ENCODE measurements around the gene SMARCA4.
"Not testable (repeated sequence)": the region's sequence is repeated elsewhere in the genome, so short reads cannot be mapped to it uniquely, and the experiment has no call there.

SMARCA4 gene

GRCh38 chr19:11101057-11101456 is 140.2 kb downstream of the SMARCA4 start:
- DNase-seq (ENCODE audit: insufficient read length) = no peak
- FAIRE-seq = no peak
- TF ChIP-seq POLR2AphosphoS5 (IDR thresholded peaks at IDR 0.05; ENCODE audit: low read depth, low read length) (no peak), POLR2A (IDR thresholded peaks at IDR 0.05; ENCODE audit: low read depth, low read length) (no peak)

- FAIRE-seq (no peak), DNase-seq (ENCODE audit: insufficient read length) (no peak)
- TF ChIP-seq POLR2A (IDR thresholded peaks at IDR 0.05; ENCODE audit: low read depth, low read length) (no peak), POLR2AphosphoS5 (IDR thresholded peaks at IDR 0.05; ENCODE audit: low read depth, low read length) (no peak), TAF1 (IDR thresholded peaks at IDR 0.05; ENCODE audit: borderline replicate concordance, low read depth, low read length) (no peak)
Observed at GRCh38 chr19:11102944-11103343, 142.1 kb downstream of the SMARCA4 start.

GRCh38 chr19:11103667-11104066 is 142.8 kb downstream of the SMARCA4 start:
- DNase-seq (ENCODE audit: insufficient read length); FAIRE-seq: not testable (repeated sequence)

- TF ChIP-seq POLR2A (IDR thresholded peaks at IDR 0.05; ENCODE audit: low read depth, low read length) (0 out of 2 replicates have a peak, but pooled peaks have one; percentile 16), POLR2AphosphoS5 (IDR thresholded peaks at IDR 0.05; ENCODE audit: low read depth, low read length) (no peak)
- DNase-seq (ENCODE audit: insufficient read length) (no peak), FAIRE-seq (no peak)
Observed at GRCh38 chr19:11105014-11105636, 144.3 kb downstream of the SMARCA4 start.

- no peak for TF ChIP-seq POLR2A (IDR thresholded peaks at IDR 0.05; ENCODE audit: low read depth, low read length)
- no peak for TF ChIP-seq TAF1 (IDR thresholded peaks at IDR 0.05; ENCODE audit: borderline replicate concordance, low read depth, low read length)
- TF ChIP-seq POLR2AphosphoS5 (IDR thresholded peaks at IDR 0.05; ENCODE audit: low read depth, low read length) = no peak
- no peak for DNase-seq (ENCODE audit: insufficient read length)
- FAIRE-seq = no peak
Observed at GRCh38 chr19:11106477-11106876, 145.6 kb downstream of the SMARCA4 start.

- DNase-seq (ENCODE audit: insufficient read length) = no peak
- TF ChIP-seq POLR2AphosphoS5 (IDR thresholded peaks at IDR 0.05; ENCODE audit: low read depth, low read length) (no peak), TAF1 (IDR thresholded peaks at IDR 0.05; ENCODE audit: borderline replicate concordance, low read depth, low read length) (no peak), POLR2A (IDR thresholded peaks at IDR 0.05; ENCODE audit: low read depth, low read length) (no peak)
- FAIRE-seq = no peak
Observed at GRCh38 chr19:11108746-11109145, 147.9 kb downstream of the SMARCA4 start.

- TF ChIP-seq TAF1 (IDR thresholded peaks at IDR 0.05; ENCODE audit: borderline replicate concordance, low read depth, low read length) (no peak), POLR2AphosphoS5 (IDR thresholded peaks at IDR 0.05; ENCODE audit: low read depth, low read length) (no peak), POLR2A (IDR thresholded peaks at IDR 0.05; ENCODE audit: low read depth, low read length) (no peak)
- FAIRE-seq (no peak), DNase-seq (ENCODE audit: insufficient read length) (no peak)
Observed at GRCh38 chr19:11111117-11111770, 150.4 kb downstream of the SMARCA4 start.

- DNase-seq (ENCODE audit: insufficient read length) = no peak
- FAIRE-seq = no peak
- TF ChIP-seq POLR2A (IDR thresholded peaks at IDR 0.05; ENCODE audit: low read depth, low read length) (no peak), TAF1 (IDR thresholded peaks at IDR 0.05; ENCODE audit: borderline replicate concordance, low read depth, low read length) (no peak)
Observed at GRCh38 chr19:11111771-11112144, 150.9 kb downstream of the SMARCA4 start.
